Muscle layer of colon (tissue), 2 donors: Measurements from ENCODE around the gene OSBPL3.

ENCODE experiments used
- H3K27ac ChIP-seq: one replicate; pipeline ENCODE4 v1.7.0; 2013; ENCODE audit warnings: low read depth, mild to moderate bottlenecking, low read length, moderate library complexity
- H3K27me3 ChIP-seq, 2 donors: one replicate each; pipeline ENCODE4 v1.7.0; 2013; ENCODE audit warnings: low read length in 2 of 2, mild to moderate bottlenecking in 2 of 2; ENCODE audit not compliant: insufficient read depth in 2 of 2, control insufficient read depth in 1 of 2
- H3K36me3 ChIP-seq: one replicate; pipeline ENCODE4 v1.7.0; 2013; ENCODE audit warnings: mild to moderate bottlenecking, low read length; ENCODE audit not compliant: insufficient read depth
- H3K4me1 ChIP-seq: one replicate; pipeline ENCODE4 v1.7.0; 2013; ENCODE audit warnings: mild to moderate bottlenecking, low read length; ENCODE audit not compliant: insufficient read depth
- H3K4me3 ChIP-seq, 2 donors: one replicate each; pipeline ENCODE4 v1.7.0; 2013; ENCODE audit warnings: low read length in 2 of 2, low read depth in 1 of 2, mild to moderate bottlenecking in 1 of 2, moderate library complexity in 1 of 2
- H3K9ac ChIP-seq: one replicate; pipeline ENCODE4 v1.7.0; 2013; ENCODE audit warnings: low read length
- H3K9me3 ChIP-seq: one replicate; pipeline ENCODE4 v1.7.0; 2013; ENCODE audit warnings: mild to moderate bottlenecking, low read length
- donor health status: abdominal sarcoma.
- donor health status: Adenocarcinoma of cecum.

The OSBPL3 gene

DNA sequence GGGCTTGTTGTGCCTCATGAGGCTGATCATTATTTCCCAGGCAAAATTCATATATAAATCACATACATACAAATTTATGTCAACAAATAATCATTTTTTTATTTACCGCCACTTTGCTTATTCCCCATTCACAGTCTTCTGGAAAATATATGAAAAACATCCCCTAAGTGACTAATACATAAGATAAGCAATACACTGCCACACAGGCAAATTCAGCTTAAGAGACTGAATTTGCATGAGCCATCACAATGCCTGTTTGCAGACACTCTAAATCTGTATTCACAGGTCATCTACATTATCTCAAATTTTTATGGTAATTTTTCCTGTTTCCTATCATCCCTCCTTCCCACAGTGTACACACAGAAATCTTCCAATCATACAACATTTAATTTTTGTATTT, 13.2 kb downstream of the OSBPL3 start:
- Histone ChIP-seq H3K4me1 (no peaks in the 10 kb centered on the region), H3K9me3 (no peaks in the 10 kb centered on the region), H3K4me3 (no peak overlapping the region), H3K36me3 (no peaks in the 10 kb centered on the region), H3K9ac (no peak overlapping the region), H3K27ac (no peak overlapping the region), H3K27me3 (no peaks in the 10 kb centered on the region)

- H3K27me3 ChIP-seq = no peaks in the 10 kb centered on the region
- H3K4me1 ChIP-seq = no peaks in the 10 kb centered on the region
- no peak overlapping the region for H3K9ac ChIP-seq
- H3K4me3 ChIP-seq = no peak overlapping the region
- no peaks in the 10 kb centered on the region for H3K36me3 ChIP-seq
- H3K27ac ChIP-seq = no peak overlapping the region
- no peaks in the 10 kb centered on the region for H3K9me3 ChIP-seq
Measured at GRCh38 chr7:24965831-24966708, 13.9 kb downstream of the OSBPL3 start.

- no peaks in the 10 kb centered on the region for H3K36me3 ChIP-seq
Measured at GRCh38 chr7:24964191-24964590, 15.8 kb downstream of the OSBPL3 start.

DNA sequence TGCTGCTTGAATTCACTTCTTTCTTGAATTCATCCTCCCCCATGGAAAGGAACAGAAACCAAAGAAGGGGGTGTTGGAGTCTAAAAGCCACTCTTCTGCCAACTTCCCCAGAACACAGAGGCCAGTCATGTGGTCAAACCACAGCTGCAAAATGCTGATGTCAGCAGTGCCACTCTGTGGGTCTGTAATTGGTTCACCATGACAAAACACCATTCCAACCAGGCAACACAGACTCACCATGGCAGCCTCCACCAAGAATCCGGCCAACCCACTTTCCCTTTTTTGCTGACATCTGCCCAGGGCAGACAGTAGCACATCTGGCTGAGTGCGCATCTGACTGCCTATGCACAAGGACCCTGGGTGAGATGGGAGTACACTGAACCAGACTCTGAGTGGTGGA, 16.8 kb downstream of the OSBPL3 start:
- no peaks in the 10 kb centered on the region for H3K9me3 ChIP-seq
- H3K36me3 ChIP-seq = no peaks in the 10 kb centered on the region
- no peak overlapping the region for H3K27ac ChIP-seq
- H3K27me3 ChIP-seq = no peaks in the 10 kb centered on the region
- no peak overlapping the region for H3K4me3 ChIP-seq
- H3K4me1 ChIP-seq = no peaks in the 10 kb centered on the region
- no peak overlapping the region for H3K9ac ChIP-seq

More at GRCh38 chr7:24964191-24964590, 15.8 kb downstream of the OSBPL3 start:
- H3K4me1 ChIP-seq = no peaks in the 10 kb centered on the region
- no peak overlapping the region for H3K27ac ChIP-seq
- no peaks in the 10 kb centered on the region for H3K9me3 ChIP-seq
- no peaks in the 10 kb centered on the region for H3K27me3 ChIP-seq
- no peak overlapping the region for H3K9ac ChIP-seq
- H3K4me3 ChIP-seq = no peak overlapping the region

DNA sequence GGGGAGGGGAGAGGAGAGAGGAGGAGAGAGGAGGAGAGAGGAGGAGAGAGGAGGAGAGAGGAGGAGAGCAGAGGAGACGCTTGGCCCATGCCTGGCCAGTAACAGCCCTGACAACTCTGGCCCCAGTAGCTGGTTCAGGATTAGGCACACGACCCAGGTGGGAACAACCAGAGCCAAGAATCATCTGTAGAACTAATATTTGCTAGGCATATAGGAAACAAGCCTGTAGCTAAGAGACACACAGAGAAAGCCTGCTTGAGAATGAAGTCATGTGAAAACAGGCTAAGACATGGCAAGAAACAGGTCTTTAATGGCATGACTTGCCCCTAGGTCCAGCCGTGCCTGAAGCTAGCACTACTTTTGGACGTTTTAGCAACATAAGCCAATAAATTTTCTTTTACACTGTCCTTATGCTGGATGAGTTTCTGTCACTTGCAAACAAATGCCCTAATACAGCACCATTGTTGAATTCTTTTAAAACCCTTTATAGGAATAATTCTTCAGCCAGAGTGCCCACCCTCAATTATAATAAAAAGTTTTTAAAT, 17.5 kb downstream of the OSBPL3 start:
- H3K9me3 ChIP-seq = no peaks in the 10 kb centered on the region
- no peak overlapping the region for H3K27ac ChIP-seq
- no peak overlapping the region for H3K4me3 ChIP-seq
- H3K36me3 ChIP-seq = no peaks in the 10 kb centered on the region
- no peak overlapping the region for H3K9ac ChIP-seq
- no peaks in the 10 kb centered on the region for H3K4me1 ChIP-seq
- no peaks in the 10 kb centered on the region for H3K27me3 ChIP-seq

GRCh38 chr7:24959735-24960485, 20.1 kb downstream of the OSBPL3 start:
- Histone ChIP-seq H3K36me3 (no peaks in the 10 kb centered on the region), H3K4me1 (no peaks in the 10 kb centered on the region), H3K9ac (no peak overlapping the region), H3K27me3 (no peaks in the 10 kb centered on the region), H3K9me3 (no peaks in the 10 kb centered on the region), H3K27ac (no peak overlapping the region), H3K4me3 (no peak overlapping the region)

GRCh38 chr7:24958399-24958798, 21.6 kb downstream of the OSBPL3 start:
- no peak overlapping the region for H3K27ac ChIP-seq
- H3K9ac ChIP-seq = no peak overlapping the region
- H3K9me3 ChIP-seq = no peaks in the 10 kb centered on the region
- H3K4me1 ChIP-seq = no peaks in the 10 kb centered on the region
- no peak overlapping the region for H3K4me3 ChIP-seq
- no peaks in the 10 kb centered on the region for H3K36me3 ChIP-seq
- H3K27me3 ChIP-seq = no peaks in the 10 kb centered on the region

- Histone ChIP-seq H3K9me3 (no peaks in the 10 kb centered on the region), H3K4me1 (no peaks in the 10 kb centered on the region), H3K36me3 (no peaks in the 10 kb centered on the region), H3K9ac (no peak overlapping the region), H3K27me3 (no peaks in the 10 kb centered on the region), H3K4me3 (no peak overlapping the region), H3K27ac (no peak overlapping the region)
Measured at GRCh38 chr7:24956021-24956420, 24.0 kb downstream of the OSBPL3 start.

DNA sequence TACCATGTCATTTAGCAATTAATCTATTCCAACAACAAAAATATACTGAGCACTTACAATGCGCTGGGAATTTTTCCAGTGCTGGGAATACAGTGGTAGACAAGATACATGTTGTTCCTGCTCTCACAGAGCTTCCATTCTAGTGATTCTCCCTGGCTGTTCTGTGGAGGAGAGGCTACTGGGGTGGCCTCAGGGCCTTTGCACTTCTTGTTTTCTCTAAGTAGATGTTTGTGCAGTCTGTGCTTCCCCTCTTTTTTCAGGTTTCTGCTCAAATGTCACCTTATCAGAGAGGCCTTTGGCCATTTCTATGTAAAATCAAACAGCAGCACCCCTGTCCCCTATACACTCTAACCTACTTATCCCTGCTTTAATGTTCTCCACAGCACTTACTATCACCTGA, 24.7 kb downstream of the OSBPL3 start:
- H3K27me3 ChIP-seq = no peaks in the 10 kb centered on the region
- no peak overlapping the region for H3K4me3 ChIP-seq
- no peak overlapping the region for H3K9ac ChIP-seq
- no peaks in the 10 kb centered on the region for H3K4me1 ChIP-seq
- H3K36me3 ChIP-seq = no peaks in the 10 kb centered on the region
- H3K27ac ChIP-seq = no peak overlapping the region
- H3K9me3 ChIP-seq = no peaks in the 10 kb centered on the region

DNA sequence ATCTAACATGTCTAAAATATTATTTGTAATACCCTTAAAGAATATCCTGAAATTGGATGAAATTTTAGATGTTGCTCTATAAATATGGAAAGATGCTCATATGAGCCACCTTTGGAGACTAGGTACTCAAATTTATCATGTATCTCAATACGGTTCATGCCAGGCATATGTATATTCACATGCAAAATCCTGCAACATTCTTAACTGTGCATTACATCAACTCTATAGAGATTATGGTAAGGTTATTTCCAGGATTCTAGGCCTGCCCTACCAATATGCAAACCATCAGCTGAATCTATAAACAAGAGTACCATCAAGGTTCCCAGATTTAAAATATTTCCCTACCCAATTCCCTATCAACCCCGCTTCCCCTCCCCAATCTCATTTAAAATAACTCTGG, 27.5 kb downstream of the OSBPL3 start:
- Histone ChIP-seq H3K27me3 (no peaks in the 10 kb centered on the region), H3K9ac (no peak overlapping the region), H3K36me3 (no peaks in the 10 kb centered on the region), H3K9me3 (no peaks in the 10 kb centered on the region), H3K4me3 (no peak overlapping the region), H3K4me1 (no peaks in the 10 kb centered on the region), H3K27ac (no peak overlapping the region)

DNA sequence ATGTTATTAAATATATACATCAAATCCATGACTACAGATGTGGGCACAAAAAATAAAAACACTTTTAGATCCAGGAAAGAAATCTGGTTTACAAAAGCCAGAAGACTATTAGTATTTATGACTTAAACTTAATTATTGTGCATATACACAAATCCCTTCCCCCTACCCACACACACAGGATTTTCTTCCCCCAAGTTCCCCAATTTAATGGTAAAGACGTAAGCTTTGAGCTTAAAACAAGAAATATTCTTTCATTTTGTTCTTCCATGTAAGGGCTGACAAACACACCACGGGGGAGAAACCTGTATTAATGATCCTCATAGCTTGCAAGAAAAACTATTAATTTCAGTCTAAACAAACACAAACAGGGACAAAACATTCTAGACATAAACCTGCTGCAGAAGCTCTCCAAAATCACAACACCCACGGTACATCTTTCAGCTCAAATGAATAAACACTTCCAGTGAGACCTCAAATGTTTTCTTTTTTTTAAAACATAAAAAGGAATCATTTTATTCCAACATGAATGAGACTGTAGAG, 28.5 kb downstream of the OSBPL3 start:
- Histone ChIP-seq H3K9me3 (no peaks in the 10 kb centered on the region), H3K4me3 (no peak overlapping the region), H3K4me1 (no peaks in the 10 kb centered on the region), H3K27me3 (no peaks in the 10 kb centered on the region), H3K27ac (no peak overlapping the region), H3K9ac (no peak overlapping the region), H3K36me3 (no peaks in the 10 kb centered on the region)
